Measurements from ENCODE around the gene DNAJC1. TPM values are rescaled to one million over a fixed set of nuclear protein-coding genes. Genes with fewer than 3 reads are reported as not detected.
A peak's percentile ranks its signal among the peaks of the same experiment; 100 is the strongest.
"Not testable (repeated sequence)": the region's sequence is repeated elsewhere in the genome, so short reads cannot be mapped to it uniquely, and the experiment has no call there.

Gene DNAJC1
- total and polyA plus RNA-seq, 11 donors = 9.5 to 68.4 (median 14.1) TPM

DNA sequence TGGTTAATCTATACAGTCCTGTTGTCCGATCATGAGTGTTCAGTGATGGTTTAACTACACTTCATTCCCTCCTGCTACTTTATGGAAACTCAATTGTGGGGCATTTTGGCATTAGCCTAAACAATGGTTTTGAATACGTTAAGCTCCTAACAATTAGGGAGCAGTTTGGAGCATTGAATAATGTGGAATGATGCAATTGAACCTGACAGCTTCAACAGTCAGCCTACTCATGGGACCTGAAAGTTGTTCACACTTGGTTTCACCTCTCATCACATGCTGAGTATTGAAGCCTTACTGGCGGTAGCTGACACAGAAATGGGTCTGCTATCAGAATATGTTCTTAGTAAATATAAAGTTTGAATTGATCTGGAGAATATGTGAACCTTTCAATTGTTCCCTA lies 283.4 kb downstream of the DNAJC1 start:
- TF ChIP-seq CTCF (IDR thresholded peaks at IDR 0.05) (no peak), POLR2A (IDR thresholded peaks at IDR 0.05) (no peak)
- Histone ChIP-seq H3K9me3 (no peaks in the 10 kb centered on the region), H3K27ac (no peak overlapping the region), H3K27me3 (no peaks in the 10 kb centered on the region), H3K4me3 (no peak overlapping the region), H3K4me1 (peaks cover 0 to 24% (median 13%) of the 10 kb centered on the region in 12 donors), H3K36me3 (peaks cover 0 to 39% (median 29%) of the 10 kb centered on the region in 9 donors)
- 71 to 83% (median 75%) methylated on average over 3 of the region's 3 CpGs for WGBS, 4 donors
- no peak for DNase-seq
- ATAC-seq = no peak
- intact Hi-C loops (cut with DNase I) = loop anchor here in 1 of 10 donors (10.0 kb wide), 2 partner anchors 185 to 645 kb away; partner anchors contain the start of gene MLLT10

DNA sequence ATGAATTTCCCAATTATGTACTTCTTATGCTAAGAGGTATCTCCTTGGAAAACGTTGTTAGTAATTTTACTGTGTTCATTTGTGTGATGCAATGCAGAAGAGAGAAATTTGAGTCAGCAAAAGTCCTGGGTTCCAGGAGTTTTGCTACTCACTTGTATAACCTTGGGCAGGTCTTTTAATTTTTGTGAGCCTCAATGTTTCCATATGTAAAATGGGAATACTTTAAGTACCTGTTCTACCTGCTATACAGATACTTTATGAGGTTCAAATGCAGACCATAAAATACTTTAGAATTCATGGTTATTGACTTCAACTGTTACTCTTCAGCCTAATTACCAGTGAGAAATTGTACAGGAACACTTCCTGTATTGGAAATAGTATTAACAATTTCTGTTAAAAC lies 284.0 kb downstream of the DNAJC1 start:
- intact Hi-C loops (cut with DNase I) = no loop called here
- Histone ChIP-seq H3K4me3 (no peak overlapping the region), H3K27ac (no peak overlapping the region), H3K9me3 (no peaks in the 10 kb centered on the region), H3K27me3 (no peaks in the 10 kb centered on the region), H3K4me1 (peaks cover 0 to 20% (median 7%) of the 10 kb centered on the region in 12 donors), H3K36me3 (peaks cover 0 to 45% (median 35%) of the 10 kb centered on the region in 9 donors)
- WGBS, 4 donors = 65 to 77% (median 74%) methylated on average over 1 of the region's 1 CpG
- no peak for TF ChIP-seq CTCF (IDR thresholded peaks at IDR 0.05)
- TF ChIP-seq POLR2A (IDR thresholded peaks at IDR 0.05) = no peak
- no peak for ATAC-seq
- DNase-seq = no peak

GRCh38 chr10:21717437-21718054 lies 286.0 kb downstream of the DNAJC1 start:
- WGBS, 4 donors = 88 to 95% (median 91%) methylated on average over 3 of the region's 3 CpGs
- H3K4me3 ChIP-seq; H3K27ac ChIP-seq; intact Hi-C loops (cut with DNase I); H3K9me3 ChIP-seq; H3K27me3 ChIP-seq; ATAC-seq; DNase-seq: not testable (repeated sequence)
- H3K4me1 ChIP-seq = peaks cover 0 to 15% (median 0%) of the 10 kb centered on the region in 12 donors
- peaks cover 0 to 56% (median 47%) of the 10 kb centered on the region in 9 donors for H3K36me3 ChIP-seq

DNA sequence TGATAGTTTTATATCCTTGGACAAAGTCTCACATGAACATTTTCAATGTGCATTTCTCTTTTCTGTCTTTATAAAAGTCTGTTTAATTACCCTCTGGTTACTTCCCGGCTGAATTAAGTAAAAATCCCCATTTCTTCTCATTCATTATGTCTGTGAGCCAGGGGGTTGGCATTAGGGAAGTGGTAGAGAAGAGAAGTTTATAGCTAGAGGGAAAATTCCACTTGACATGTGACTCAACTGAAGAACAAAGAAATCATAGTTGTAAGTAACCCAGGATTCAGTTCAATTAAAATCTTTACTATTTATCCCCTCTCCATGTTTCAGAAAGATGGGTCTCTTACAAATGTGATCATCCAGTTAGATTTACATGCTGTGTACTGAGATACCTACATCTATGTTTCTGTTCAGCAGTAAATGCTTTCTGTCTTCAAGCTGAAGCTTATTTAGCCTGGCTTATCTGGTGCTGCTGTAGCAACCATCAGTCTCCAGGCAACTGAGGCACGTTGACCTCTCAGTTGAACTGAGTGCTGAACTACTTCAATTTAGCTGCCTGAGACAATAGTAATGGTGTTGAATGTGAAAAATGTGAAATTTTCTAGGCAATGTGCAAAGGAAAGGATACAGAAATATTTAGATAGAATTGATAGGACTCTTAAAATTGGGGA lies 287.9 kb downstream of the DNAJC1 start:
- TF ChIP-seq CTCF (IDR thresholded peaks at IDR 0.05) (no peak), POLR2A (IDR thresholded peaks at IDR 0.05) (no peak)
- no peak for DNase-seq
- Histone ChIP-seq H3K36me3 (peaks cover 0 to 63% (median 47%) of the 10 kb centered on the region in 9 donors), H3K27ac (no peak overlapping the region), H3K9me3 (no peaks in the 10 kb centered on the region), H3K27me3 (no peaks in the 10 kb centered on the region), H3K4me1 (peaks cover 0 to 15% (median 0%) of the 10 kb centered on the region in 12 donors), H3K4me3 (no peak overlapping the region)
- intact Hi-C loops (cut with DNase I) = no loop called here
- ATAC-seq = peak; percentile 39 to 57 (median 50)
- WGBS, 4 donors = 50 to 60% (median 58%) methylated on average over 2 of the region's 2 CpGs
